HEK293 (cell line): ENCODE measurements around the gene PLEKHG5.

Experiments
- CTCF ChIA-PET: fragments of 350-600 bp; formaldehyde crosslinking; extraction: SDS; loops from one replicate; lab custom pipeline; 2021; ENCODE audit warnings: antibody characterized with exemption; lab: Yijun Ruan, JAX
- POLR2A ChIA-PET: fragments of 300-600 bp; formaldehyde crosslinking; extraction: SDS; loops from one replicate; lab custom pipeline; 2020; ENCODE audit warnings: antibody characterized with exemption, inconsistent platforms; lab: Yijun Ruan, JAX
- H3K27ac ChIP-seq: fragments of 200-500 bp; sonication (Bioruptor generic); 2 replicates; pipeline ENCODE4 v1.5.1; 2014; ENCODE audit warnings: low read depth, low read length, control low read depth, inconsistent platforms; ENCODE audit errors: extremely low read depth
- H3K36me3 ChIP-seq, 2 experiments: fragments of 200-500 bp in 1 of 2; sonication (Bioruptor generic) in 1 of 2; 1 replicate in 1 of 2; 2 replicates in 1 of 2; pipeline ENCODE4 v1.5.1; 2014 to 2017; ENCODE audit warnings: inconsistent platforms in 2 of 2, low read length in 2 of 2; ENCODE audit not compliant: control insufficient read depth in 2 of 2, insufficient read depth in 1 of 2
- H3K4me1 ChIP-seq: fragments of 200-500 bp; sonication (Bioruptor generic); 2 replicates; pipeline ENCODE4 v1.5.1; 2014; ENCODE audit warnings: mild to moderate bottlenecking, low read length, inconsistent platforms; ENCODE audit not compliant: control insufficient read depth, insufficient read depth
- H3K4me3 ChIP-seq: 2 replicates; pipeline ENCODE4 v1.5.1; 2011; ENCODE audit warnings: low read depth, mild to moderate bottlenecking, control low read depth, low read length, moderate library complexity
- H3K9me3 ChIP-seq: fragments of 200-500 bp; sonication (Bioruptor generic); 2 replicates; pipeline ENCODE4 v1.5.1; 2014; ENCODE audit warnings: low read depth, low read length, inconsistent platforms; ENCODE audit not compliant: control insufficient read depth, insufficient read depth
- HOXA7 ChIP-seq: sonication (generic); formaldehyde crosslinking; IDR thresholded peaks from 2 replicates; pipeline ENCODE4 v1.8.1; 2022; ENCODE audit warnings: missing genetic modification reagents, borderline replicate concordance
- OVOL3 ChIP-seq: fragments of 450-650 bp; formaldehyde crosslinking; IDR thresholded peaks from 2 replicates; pipeline ENCODE4 v1.5.1; 2016; ENCODE audit warnings: missing biosample characterization, missing genetic modification characterization
- WT1 ChIP-seq: fragments of 450-650 bp; formaldehyde crosslinking; IDR thresholded peaks from 2 replicates; pipeline ENCODE4 v1.5.1; 2016; ENCODE audit warnings: missing biosample characterization, missing genetic modification characterization
- YY1 ChIP-seq: fragments of 450-650 bp; formaldehyde crosslinking; IDR thresholded peaks from 2 replicates; pipeline ENCODE4 v1.5.1; 2018; ENCODE audit warnings: missing biosample characterization, missing genetic modification characterization
- ZBTB8A ChIP-seq: fragments of 450-650 bp; formaldehyde crosslinking; IDR thresholded peaks from 2 replicates; pipeline ENCODE4 v1.5.1; 2016; ENCODE audit warnings: missing biosample characterization, missing genetic modification characterization
- ZEB2 ChIP-seq: fragments of 450-650 bp; formaldehyde crosslinking; IDR thresholded peaks from 2 replicates; pipeline ENCODE4 v1.5.1; 2016; ENCODE audit warnings: missing biosample characterization, missing genetic modification characterization
- ZNF146 ChIP-seq: fragments of 450-650 bp; formaldehyde crosslinking; IDR thresholded peaks from 2 replicates; pipeline ENCODE4 v1.5.1; 2016; ENCODE audit warnings: missing biosample characterization, missing genetic modification characterization
- ZNF16 ChIP-seq: fragments of 450-650 bp; formaldehyde crosslinking; IDR thresholded peaks from 2 replicates; pipeline ENCODE4 v1.5.1; 2016; ENCODE audit warnings: low read depth, missing biosample characterization, missing genetic modification characterization
- ZNF266 ChIP-seq: fragments of 450-650 bp; formaldehyde crosslinking; IDR thresholded peaks from 2 replicates; pipeline ENCODE4 v1.5.1; 2016; ENCODE audit warnings: missing biosample characterization, missing genetic modification characterization, low read depth
- ZNF48 ChIP-seq: fragments of 450-650 bp; formaldehyde crosslinking; IDR thresholded peaks from 2 replicates; pipeline ENCODE4 v1.5.1; 2016; ENCODE audit warnings: missing biosample characterization, missing genetic modification characterization
- ZNF548 ChIP-seq: fragments of 450-650 bp; formaldehyde crosslinking; IDR thresholded peaks from 2 replicates; pipeline ENCODE4 v1.5.1; 2016; ENCODE audit warnings: missing biosample characterization, missing genetic modification characterization
- ZNF621 ChIP-seq: fragments of 450-650 bp; formaldehyde crosslinking; IDR thresholded peaks from 2 replicates; pipeline ENCODE4 v1.5.1; 2017; ENCODE audit warnings: missing biosample characterization, missing genetic modification characterization
- ZNF626 ChIP-seq: fragments of 450-650 bp; sonication (Bioruptor Pico); formaldehyde crosslinking; IDR thresholded peaks from 2 replicates; pipeline ENCODE4 v1.5.1; 2018; ENCODE audit warnings: missing biosample characterization, missing genetic modification characterization, inconsistent platforms
- ZNF701 ChIP-seq: fragments of 450-650 bp; formaldehyde crosslinking; IDR thresholded peaks from 2 replicates; pipeline ENCODE4 v1.5.1; 2016; ENCODE audit warnings: missing biosample characterization, missing genetic modification characterization
- ZNF768 ChIP-seq: fragments of 450-650 bp; formaldehyde crosslinking; IDR thresholded peaks from 2 replicates; pipeline ENCODE4 v1.5.1; 2018; ENCODE audit warnings: missing biosample characterization, mild to moderate bottlenecking, missing genetic modification characterization
- ZNF792 ChIP-seq: fragments of 450-650 bp; formaldehyde crosslinking; IDR thresholded peaks from 2 replicates; pipeline ENCODE4 v1.5.1; 2016; ENCODE audit warnings: missing biosample characterization, missing genetic modification characterization
- TF ChIP-seq, protein P1 (sequence below): fragments of 450-650 bp; formaldehyde crosslinking; IDR thresholded peaks from 2 replicates; pipeline ENCODE4 v1.5.1; 2016; ENCODE audit warnings: missing biosample characterization, missing genetic modification characterization
- TF ChIP-seq, protein P2 (sequence below): sonication (generic); formaldehyde crosslinking; IDR thresholded peaks from 2 replicates; pipeline ENCODE4 v1.8.1; 2022; ENCODE audit warnings: mild to moderate bottlenecking, moderate library complexity, missing genetic modification reagents
- TF ChIP-seq, protein P3 (sequence below): fragments of 450-650 bp; formaldehyde crosslinking; conservative IDR thresholded peaks from 2 replicates; pipeline ENCODE4 v1.5.1; 2016; ENCODE audit warnings: low read depth, missing biosample characterization, missing genetic modification characterization
- TF ChIP-seq, protein P4 (sequence below): fragments of 450-650 bp; IDR thresholded peaks from 2 replicates; pipeline ENCODE4 v1.5.1; 2018; ENCODE audit warnings: missing biosample characterization, missing genetic modification characterization
- TF ChIP-seq, protein P5 (sequence below): fragments of 450-650 bp; formaldehyde crosslinking; IDR thresholded peaks from 2 replicates; pipeline ENCODE4 v1.5.1; 2016; ENCODE audit warnings: missing biosample characterization, missing genetic modification characterization
- TF ChIP-seq, protein P6 (sequence below): fragments of 450-650 bp; formaldehyde crosslinking; IDR thresholded peaks from 2 replicates; pipeline ENCODE4 v1.5.1; 2016; ENCODE audit warnings: missing biosample characterization, missing genetic modification characterization

The PLEKHG5 gene

DNA sequence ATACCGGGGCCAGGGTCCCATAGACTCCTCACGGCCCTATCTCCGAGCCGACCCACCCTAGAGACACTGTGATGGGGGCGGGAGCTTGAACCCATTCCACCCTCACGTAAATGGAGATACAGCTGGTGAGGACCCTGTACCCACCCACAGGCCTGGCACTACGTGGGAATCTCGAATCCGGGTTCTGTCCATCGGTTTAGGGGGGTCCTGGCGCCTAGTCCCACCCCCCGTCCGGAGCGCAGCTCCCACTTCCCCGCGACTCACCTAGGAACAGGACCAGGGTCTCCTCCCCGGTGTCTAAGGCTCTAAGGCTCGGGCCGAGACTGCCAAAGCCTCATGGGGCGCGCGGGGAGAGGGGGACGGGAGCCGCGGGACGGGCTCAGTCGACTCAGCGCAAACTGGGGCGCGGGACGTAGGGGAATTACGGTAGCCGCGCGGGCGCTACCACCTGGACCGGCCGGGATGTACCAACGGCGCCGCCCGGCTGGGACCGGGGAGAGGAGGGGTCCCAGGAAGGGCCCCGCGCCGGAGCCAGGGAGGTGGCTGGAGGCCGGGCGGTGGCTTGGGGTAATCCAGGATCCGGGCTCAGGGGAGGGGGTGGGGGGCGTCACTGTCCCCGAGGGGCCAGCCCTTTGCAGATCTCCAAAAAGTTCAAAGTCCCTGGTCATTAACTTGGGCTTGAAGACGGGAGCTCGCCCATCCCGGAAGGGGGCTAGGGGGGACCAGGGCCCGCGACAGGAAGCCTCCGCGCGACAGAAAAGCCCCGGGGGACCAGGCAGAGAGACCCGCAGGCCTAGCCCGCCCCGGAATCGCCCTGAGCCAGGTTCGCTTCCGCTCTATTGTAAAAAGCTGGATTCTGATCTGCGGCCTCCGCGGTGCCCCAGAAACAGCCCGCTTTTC lies 1.0 kb downstream of the PLEKHG5 start (continued):
- TF ChIP-seq, protein P1, sequence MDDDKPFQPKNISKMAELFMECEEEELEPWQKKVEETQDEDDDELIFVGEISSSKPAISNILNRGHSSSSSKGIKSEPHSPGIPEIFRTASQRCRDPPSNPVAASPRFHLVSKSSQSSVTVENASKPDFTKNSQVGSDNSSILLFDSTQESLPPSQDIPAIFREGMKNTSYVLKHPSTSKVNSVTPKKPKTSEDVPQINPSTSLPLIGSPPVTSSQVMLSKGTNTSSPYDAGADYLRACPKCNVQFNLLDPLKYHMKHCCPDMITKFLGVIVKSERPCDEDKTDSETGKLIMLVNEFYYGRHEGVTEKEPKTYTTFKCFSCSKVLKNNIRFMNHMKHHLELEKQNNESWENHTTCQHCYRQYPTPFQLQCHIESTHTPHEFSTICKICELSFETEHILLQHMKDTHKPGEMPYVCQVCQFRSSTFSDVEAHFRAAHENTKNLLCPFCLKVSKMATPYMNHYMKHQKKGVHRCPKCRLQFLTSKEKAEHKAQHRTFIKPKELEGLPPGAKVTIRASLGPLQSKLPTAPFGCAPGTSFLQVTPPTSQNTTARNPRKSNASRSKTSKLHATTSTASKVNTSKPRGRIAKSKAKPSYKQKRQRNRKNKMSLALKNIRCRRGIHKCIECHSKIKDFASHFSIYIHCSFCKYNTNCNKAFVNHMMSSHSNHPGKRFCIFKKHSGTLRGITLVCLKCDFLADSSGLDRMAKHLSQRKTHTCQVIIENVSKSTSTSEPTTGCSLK (tag by site-specific recombination), result no peak
- no peak for TF ChIP-seq HOXA7 (CRISPR knock-in tag)
- TF ChIP-seq, protein P2, sequence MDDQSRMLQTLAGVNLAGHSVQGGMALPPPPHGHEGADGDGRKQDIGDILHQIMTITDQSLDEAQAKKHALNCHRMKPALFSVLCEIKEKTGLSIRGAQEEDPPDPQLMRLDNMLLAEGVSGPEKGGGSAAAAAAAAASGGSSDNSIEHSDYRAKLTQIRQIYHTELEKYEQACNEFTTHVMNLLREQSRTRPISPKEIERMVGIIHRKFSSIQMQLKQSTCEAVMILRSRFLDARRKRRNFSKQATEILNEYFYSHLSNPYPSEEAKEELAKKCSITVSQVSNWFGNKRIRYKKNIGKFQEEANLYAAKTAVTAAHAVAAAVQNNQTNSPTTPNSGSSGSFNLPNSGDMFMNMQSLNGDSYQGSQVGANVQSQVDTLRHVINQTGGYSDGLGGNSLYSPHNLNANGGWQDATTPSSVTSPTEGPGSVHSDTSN (CRISPR knock-in tag), result no peak
- no peak for TF ChIP-seq ZNF48 (tag by site-specific recombination)
- peak; percentile 69; the same call in 1 of the 2 replicates for TF ChIP-seq ZEB2
- TF ChIP-seq, protein P3, sequence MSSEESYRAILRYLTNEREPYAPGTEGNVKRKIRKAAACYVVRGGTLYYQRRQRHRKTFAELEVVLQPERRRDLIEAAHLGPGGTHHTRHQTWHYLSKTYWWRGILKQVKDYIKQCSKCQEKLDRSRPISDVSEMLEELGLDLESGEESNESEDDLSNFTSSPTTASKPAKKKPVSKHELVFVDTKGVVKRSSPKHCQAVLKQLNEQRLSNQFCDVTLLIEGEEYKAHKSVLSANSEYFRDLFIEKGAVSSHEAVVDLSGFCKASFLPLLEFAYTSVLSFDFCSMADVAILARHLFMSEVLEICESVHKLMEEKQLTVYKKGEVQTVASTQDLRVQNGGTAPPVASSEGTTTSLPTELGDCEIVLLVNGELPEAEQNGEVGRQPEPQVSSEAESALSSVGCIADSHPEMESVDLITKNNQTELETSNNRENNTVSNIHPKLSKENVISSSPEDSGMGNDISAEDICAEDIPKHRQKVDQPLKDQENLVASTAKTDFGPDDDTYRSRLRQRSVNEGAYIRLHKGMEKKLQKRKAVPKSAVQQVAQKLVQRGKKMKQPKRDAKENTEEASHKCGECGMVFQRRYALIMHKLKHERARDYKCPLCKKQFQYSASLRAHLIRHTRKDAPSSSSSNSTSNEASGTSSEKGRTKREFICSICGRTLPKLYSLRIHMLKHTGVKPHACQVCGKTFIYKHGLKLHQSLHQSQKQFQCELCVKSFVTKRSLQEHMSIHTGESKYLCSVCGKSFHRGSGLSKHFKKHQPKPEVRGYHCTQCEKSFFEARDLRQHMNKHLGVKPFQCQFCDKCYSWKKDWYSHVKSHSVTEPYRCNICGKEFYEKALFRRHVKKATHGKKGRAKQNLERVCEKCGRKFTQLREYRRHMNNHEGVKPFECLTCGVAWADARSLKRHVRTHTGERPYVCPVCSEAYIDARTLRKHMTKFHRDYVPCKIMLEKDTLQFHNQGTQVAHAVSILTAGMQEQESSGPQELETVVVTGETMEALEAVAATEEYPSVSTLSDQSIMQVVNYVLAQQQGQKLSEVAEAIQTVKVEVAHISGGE (tag by site-specific recombination), result peak; percentile 93
- TF ChIP-seq ZNF621 (tag by site-specific recombination), result no peak
- no peak for TF ChIP-seq ZNF548 (tag by site-specific recombination)
- TF ChIP-seq, protein P4, sequence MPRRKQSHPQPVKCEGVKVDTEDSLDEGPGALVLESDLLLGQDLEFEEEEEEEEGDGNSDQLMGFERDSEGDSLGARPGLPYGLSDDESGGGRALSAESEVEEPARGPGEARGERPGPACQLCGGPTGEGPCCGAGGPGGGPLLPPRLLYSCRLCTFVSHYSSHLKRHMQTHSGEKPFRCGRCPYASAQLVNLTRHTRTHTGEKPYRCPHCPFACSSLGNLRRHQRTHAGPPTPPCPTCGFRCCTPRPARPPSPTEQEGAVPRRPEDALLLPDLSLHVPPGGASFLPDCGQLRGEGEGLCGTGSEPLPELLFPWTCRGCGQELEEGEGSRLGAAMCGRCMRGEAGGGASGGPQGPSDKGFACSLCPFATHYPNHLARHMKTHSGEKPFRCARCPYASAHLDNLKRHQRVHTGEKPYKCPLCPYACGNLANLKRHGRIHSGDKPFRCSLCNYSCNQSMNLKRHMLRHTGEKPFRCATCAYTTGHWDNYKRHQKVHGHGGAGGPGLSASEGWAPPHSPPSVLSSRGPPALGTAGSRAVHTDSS (tag by site-specific recombination), result no peak

DNA sequence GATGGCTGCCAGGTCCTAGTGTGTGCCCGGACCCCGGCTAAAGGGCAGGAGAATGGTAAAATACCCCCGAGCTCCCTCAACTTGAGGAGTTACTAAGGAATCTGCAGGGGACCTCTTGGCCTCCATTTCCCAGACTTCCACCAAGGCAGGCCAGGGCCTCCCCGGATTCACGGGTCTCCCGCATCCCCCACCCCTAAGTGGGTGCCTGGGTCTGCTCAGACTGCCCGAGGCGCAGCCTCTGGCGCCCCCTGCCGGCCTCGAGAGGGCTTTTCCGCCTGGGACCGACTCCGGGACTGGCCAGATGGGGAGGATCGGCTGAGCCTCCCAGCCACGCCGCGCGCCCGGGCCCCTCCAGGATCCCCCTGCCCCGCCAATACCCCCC lies 1.7 kb downstream of the PLEKHG5 start:
- H3K4me1 ChIP-seq, result no peaks in the 10 kb centered on the region
- POLR2A ChIA-PET, result interaction anchor here (2.0 kb wide), 1 partner anchor 15 kb away, joined by 4 read pairs; no protein-coding TSS in a partner anchor
- TF ChIP-seq HOXA7 (CRISPR knock-in tag) (no peak), OVOL3 (tag by site-specific recombination) (no peak), ZBTB8A (tag by site-specific recombination) (no peak), ZNF146 (tag by site-specific recombination) (no peak), ZNF16 (tag by site-specific recombination) (no peak), ZNF266 (tag by site-specific recombination) (no peak), ZNF792 (tag by site-specific recombination) (no peak), WT1 (tag by site-specific recombination) (0 out of 2 replicates have a peak, but pooled peaks have one; percentile 21), ZNF768 (tag by site-specific recombination) (no peak), YY1 (no peak), ZNF626 (tag by site-specific recombination) (no peak), ZNF701 (tag by site-specific recombination) (no peak)
- TF ChIP-seq, protein P2 (CRISPR knock-in tag), result no peak
- TF ChIP-seq, protein P5, sequence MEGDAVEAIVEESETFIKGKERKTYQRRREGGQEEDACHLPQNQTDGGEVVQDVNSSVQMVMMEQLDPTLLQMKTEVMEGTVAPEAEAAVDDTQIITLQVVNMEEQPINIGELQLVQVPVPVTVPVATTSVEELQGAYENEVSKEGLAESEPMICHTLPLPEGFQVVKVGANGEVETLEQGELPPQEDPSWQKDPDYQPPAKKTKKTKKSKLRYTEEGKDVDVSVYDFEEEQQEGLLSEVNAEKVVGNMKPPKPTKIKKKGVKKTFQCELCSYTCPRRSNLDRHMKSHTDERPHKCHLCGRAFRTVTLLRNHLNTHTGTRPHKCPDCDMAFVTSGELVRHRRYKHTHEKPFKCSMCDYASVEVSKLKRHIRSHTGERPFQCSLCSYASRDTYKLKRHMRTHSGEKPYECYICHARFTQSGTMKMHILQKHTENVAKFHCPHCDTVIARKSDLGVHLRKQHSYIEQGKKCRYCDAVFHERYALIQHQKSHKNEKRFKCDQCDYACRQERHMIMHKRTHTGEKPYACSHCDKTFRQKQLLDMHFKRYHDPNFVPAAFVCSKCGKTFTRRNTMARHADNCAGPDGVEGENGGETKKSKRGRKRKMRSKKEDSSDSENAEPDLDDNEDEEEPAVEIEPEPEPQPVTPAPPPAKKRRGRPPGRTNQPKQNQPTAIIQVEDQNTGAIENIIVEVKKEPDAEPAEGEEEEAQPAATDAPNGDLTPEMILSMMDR (tag by site-specific recombination), result peak; percentile 89
- TF ChIP-seq, protein P6, sequence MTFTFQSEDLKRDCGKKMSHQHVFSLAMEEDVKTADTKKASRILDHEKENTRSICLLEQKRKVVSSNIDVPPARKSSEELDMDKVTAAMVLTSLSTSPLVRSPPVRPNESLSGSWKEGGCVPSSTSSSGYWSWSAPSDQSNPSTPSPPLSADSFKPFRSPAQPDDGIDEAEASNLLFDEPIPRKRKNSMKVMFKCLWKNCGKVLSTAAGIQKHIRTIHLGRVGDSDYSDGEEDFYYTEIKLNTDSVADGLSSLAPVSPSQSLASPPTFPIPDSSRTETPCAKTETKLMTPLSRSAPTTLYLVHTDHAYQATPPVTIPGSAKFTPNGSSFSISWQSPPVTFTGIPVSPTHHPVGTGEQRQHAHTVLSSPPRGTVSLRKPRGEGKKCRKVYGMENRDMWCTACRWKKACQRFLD (tag by site-specific recombination), result no peak

More for the DNA sequence above, 1.7 kb downstream of the PLEKHG5 start:
- CTCF ChIA-PET, result interaction anchor here (0.6 to 3.6 kb wide), 23 partner anchors 9 to 439 kb away, joined by 3 to 40 read pairs (median 5); partner anchors contain the start of gene TAS1R1
- Histone ChIP-seq H3K4me3 (peak overlapping the region; percentile 72), H3K36me3 (peaks cover 0 to 3% of the 10 kb centered on the region in 2 experiments; a peak in 1 of 3 replicates), H3K9me3 (no peaks in the 10 kb centered on the region), H3K27ac (peak overlapping the region; percentile 67; the same call in 1 of the 2 replicates)
